Endothelial cell of umbilical vein (primary cell): Measurements from ENCODE around the gene UTP18. TPM values are rescaled to one million over a fixed set of nuclear protein-coding genes. Genes with fewer than 3 reads are reported as not detected.

Experiments used
- BruUV-seq: library from RNA; stranded (reverse); fragments of 400-500 nt; replicated peaks from 2 replicates; lab custom pipeline; 2021; lab: Mats Ljungman, UMichigan
- CTCF ChIA-PET: fragments of 300-600, 350-600 bp; sonication (Branson Sonifier 250); formaldehyde crosslinking; loops from one replicate; lab custom pipeline; 2021; ENCODE audit warnings: antibody characterized with exemption, inconsistent platforms; lab: Charles Lee
- POLR2A ChIA-PET: fragments of 300-600, 350-600 bp; sonication (Branson Sonifier 250); formaldehyde crosslinking; loops from one replicate; lab custom pipeline; 2021; ENCODE audit warnings: antibody characterized with exemption, inconsistent platforms; lab: Charles Lee
- DNase-seq: peaks from one replicate; pipeline ENCODE4 v3.0.0-alpha.2; 2011; ENCODE audit warnings: low read depth, low spot score
- FAIRE-seq: peaks from 2 replicates; lab custom pipeline; 2011; peaks lifted over from hg19 to GRCh38; lab: Jason Lieb, UNC
- H2AFZ ChIP-seq: 2 replicates; pipeline ENCODE4 v1.6.0; 2012; ENCODE audit warnings: low read depth, low read length, control low read depth, inconsistent platforms
- H3K27ac ChIP-seq: 2 replicates; pipeline ENCODE4 v1.5.1; 2011; ENCODE audit warnings: low read depth, mild to moderate bottlenecking, control low read depth, low read length, moderate library complexity; ENCODE audit not compliant: insufficient read depth
- H3K27me3 ChIP-seq, 2 experiments: 2 replicates each; pipeline versions ENCODE4 v1.6.0 to v1.6.1; 2011; ENCODE audit warnings: low read length in 2 of 2, mixed read lengths in 1 of 2; ENCODE audit not compliant: control insufficient read depth in 2 of 2, insufficient read depth in 2 of 2
- H3K36me3 ChIP-seq, 2 experiments: 2 replicates in 1 of 2; 3 replicates in 1 of 2; pipeline ENCODE4 v1.5.1; 2011; ENCODE audit warnings: low read length in 2 of 2, mild to moderate bottlenecking in 1 of 2, moderate library complexity in 1 of 2; ENCODE audit not compliant: control insufficient read depth in 2 of 2, insufficient read depth in 2 of 2; ENCODE audit errors: extremely low read depth in 1 of 2
- H3K4me1 ChIP-seq: 3 replicates; pipeline ENCODE4 v1.5.1; 2011; ENCODE audit warnings: mild to moderate bottlenecking, low read length; ENCODE audit not compliant: control insufficient read depth, insufficient read depth; ENCODE audit errors: extremely low read depth
- H3K4me2 ChIP-seq: 2 replicates; pipeline ENCODE4 v1.6.1; 2011; ENCODE audit warnings: low read length, control low read depth, mixed read lengths; ENCODE audit not compliant: insufficient read depth
- H3K4me3 ChIP-seq, 3 experiments: fragments of 200-600 bp in 1 of 3; sonication (generic), shearing (Covaris generic) in 1 of 3; replicated peaks in 1 of 3; 2 replicates each; pipeline ENCODE4 v1.5.1; 2011 to 2016; ENCODE audit warnings: control low read depth in 3 of 3, low read length in 3 of 3, mild to moderate bottlenecking in 2 of 3, inconsistent platforms in 1 of 3, low read depth in 1 of 3, moderate library complexity in 1 of 3; ENCODE audit not compliant: insufficient read depth in 1 of 3
- H3K79me2 ChIP-seq: 2 replicates; pipeline ENCODE4 v1.6.0; 2012; ENCODE audit warnings: low read length, inconsistent platforms; ENCODE audit not compliant: control insufficient read depth, insufficient read depth
- H3K9ac ChIP-seq: replicated peaks from 2 replicates; pipeline ENCODE3; 2011; ENCODE audit warnings: low read length, control low read depth; ENCODE audit not compliant: insufficient read depth; ENCODE audit errors: extremely low read depth
- H3K9me1 ChIP-seq: replicated peaks from 3 replicates; pipeline ENCODE4 v1.6.0; 2011; ENCODE audit warnings: mild to moderate bottlenecking, low read length; ENCODE audit not compliant: control insufficient read depth, insufficient read depth; ENCODE audit errors: extremely low read depth
- H3K9me3 ChIP-seq: replicated peaks from 2 replicates; pipeline ENCODE4 v1.5.1; 2012; ENCODE audit warnings: low read length, inconsistent platforms; ENCODE audit not compliant: control insufficient read depth, insufficient read depth
- H4K20me1 ChIP-seq: replicated peaks from 2 replicates; pipeline ENCODE3; 2011; ENCODE audit warnings: mild to moderate bottlenecking, low read length; ENCODE audit not compliant: control insufficient read depth, insufficient read depth; ENCODE audit errors: extremely low read depth
- EZH2 ChIP-seq: IDR thresholded peaks from 2 replicates; pipeline ENCODE4 v1.6.1; 2012; ENCODE audit warnings: borderline replicate concordance, low read depth, mild to moderate bottlenecking, moderate library complexity, low read length, inconsistent platforms; ENCODE audit not compliant: severe bottlenecking
- FOS ChIP-seq: IDR thresholded peaks from 2 replicates; pipeline ENCODE4 v1.6.1; 2011; ENCODE audit warnings: mild to moderate bottlenecking, low read length, moderate library complexity, borderline replicate concordance; ENCODE audit not compliant: insufficient read depth
- GATA2 ChIP-seq: IDR thresholded peaks from 2 replicates; pipeline ENCODE4 v1.7.0; 2011; ENCODE audit warnings: low read depth, mild to moderate bottlenecking, moderate library complexity, mixed read lengths, low read length; ENCODE audit not compliant: insufficient read length, insufficient read depth
- JUN ChIP-seq: IDR thresholded peaks from 2 replicates; pipeline ENCODE4 v1.6.1; 2011; ENCODE audit warnings: borderline replicate concordance, low read depth; ENCODE audit not compliant: insufficient read length, insufficient read depth
- MYC ChIP-seq: IDR thresholded peaks from one replicate; pipeline ENCODE4 v1.6.1; 2011; ENCODE audit warnings: mild to moderate bottlenecking, low read depth, low read length
- POLR2A ChIP-seq: IDR thresholded peaks from 2 replicates; pipeline ENCODE4 v1.6.1; 2012; ENCODE audit warnings: low read depth, mild to moderate bottlenecking, control low read depth, low read length
- POLR2AphosphoS5 ChIP-seq: IDR thresholded peaks from 2 replicates; pipeline ENCODE4 v1.6.1; 2012; ENCODE audit warnings: low read depth, mild to moderate bottlenecking, control low read depth, low read length, moderate library complexity; ENCODE audit not compliant: insufficient read depth
- dilution Hi-C: fragments of 300-500 bp; cut with MboI; formaldehyde crosslinking; loops from one replicate; pipeline ENCODE4 v1.15.0; 2019; ENCODE audit warnings: low sequenced_read_pairs; ENCODE audit not compliant: extremely low pct_ligation_motif_present
- intact Hi-C: fragments of 100-400 bp; cut with micrococcal nuclease; formaldehyde crosslinking; loops from one replicate; pipeline ENCODE4 v1.10.0; 2022
- polyA plus RNA-seq, 4 experiments: library from polyadenylated mRNA; depleted of rRNA in 3 of 4; stranded (reverse) in 3 of 4; unstranded in 1 of 4; fragments of >200 nt; gene quantifications; 2 replicates each; pipeline versions ENCODE4 v1.2.1 to v1.2.3, GENCODE V29; 2011 to 2012; ENCODE audit warnings: missing spikeins in 1 of 4
- total RNA-seq: library from RNA; stranded (reverse); gene quantifications from 2 replicates; pipeline ENCODE4 v1.2.3, GENCODE V29; 2021
- TF ChIP-seq, protein P1 (sequence below): IDR thresholded peaks from 2 replicates; pipeline ENCODE4 v1.6.1; 2011; ENCODE audit not compliant: insufficient read depth, insufficient read length
- TF ChIP-seq, protein P2 (sequence below), 2 donors: IDR thresholded peaks; 1 replicate in 1 of 2; 2 replicates in 1 of 2; pipeline ENCODE4 v1.5.1; 2011; ENCODE audit warnings: low read length in 2 of 2, mild to moderate bottlenecking in 2 of 2, moderate library complexity in 2 of 2, control low read depth in 1 of 2, inconsistent platforms in 1 of 2, low read depth in 1 of 2; ENCODE audit not compliant: insufficient read depth in 1 of 2; ENCODE audit errors: extremely low read depth in 1 of 2

The UTP18 gene
- total and polyA plus RNA-seq, 2 donors (not counting 3 experiments of a cell fraction or from before 2014, with no cell fraction given) = 9.1 to 29.3 TPM

DNA sequence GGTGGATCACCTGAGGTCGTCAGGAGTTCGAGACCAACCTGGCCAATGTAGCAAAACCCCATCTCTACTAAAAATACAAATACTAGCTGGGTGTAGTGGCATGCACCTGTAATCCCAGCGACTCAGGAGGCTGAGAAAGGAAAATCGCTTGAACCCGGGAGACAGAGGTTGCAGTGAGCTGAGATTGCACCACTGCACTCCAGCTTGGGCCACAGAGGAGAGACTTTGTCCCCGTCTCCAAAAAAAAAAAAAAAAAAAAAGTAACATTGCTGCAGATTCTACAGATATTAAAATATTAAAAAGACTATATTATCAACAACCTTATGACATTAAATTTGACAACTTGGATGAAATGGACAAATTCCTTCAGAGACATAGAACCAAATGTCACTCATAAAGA lies 26.2 kb upstream of the UTP18 start:
- dilution Hi-C loops = no loop called here
- intact Hi-C loops = no loop called here
- no peak overlapping the region for H3K4me2 ChIP-seq
- H3K27ac ChIP-seq = no peak overlapping the region
- POLR2A ChIA-PET = no interaction called here
- H4K20me1 ChIP-seq = peaks cover 8% of the 10 kb centered on the region
- DNase-seq (no peak), FAIRE-seq (no peak)
- H3K9me1 ChIP-seq = no peaks in the 10 kb centered on the region
- H3K27me3 ChIP-seq = no peaks in the 10 kb centered on the region
- H3K36me3 ChIP-seq = no peaks in the 10 kb centered on the region
- CTCF ChIA-PET = no interaction called here
- TF ChIP-seq POLR2A (no peak), POLR2AphosphoS5 (no peak), FOS (no peak), GATA2 (no peak), JUN (no peak), EZH2 (no peak), MYC (no peak)
- TF ChIP-seq, protein P1, sequence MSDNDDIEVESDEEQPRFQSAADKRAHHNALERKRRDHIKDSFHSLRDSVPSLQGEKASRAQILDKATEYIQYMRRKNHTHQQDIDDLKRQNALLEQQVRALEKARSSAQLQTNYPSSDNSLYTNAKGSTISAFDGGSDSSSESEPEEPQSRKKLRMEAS = no peak
- TF ChIP-seq, protein P2, sequence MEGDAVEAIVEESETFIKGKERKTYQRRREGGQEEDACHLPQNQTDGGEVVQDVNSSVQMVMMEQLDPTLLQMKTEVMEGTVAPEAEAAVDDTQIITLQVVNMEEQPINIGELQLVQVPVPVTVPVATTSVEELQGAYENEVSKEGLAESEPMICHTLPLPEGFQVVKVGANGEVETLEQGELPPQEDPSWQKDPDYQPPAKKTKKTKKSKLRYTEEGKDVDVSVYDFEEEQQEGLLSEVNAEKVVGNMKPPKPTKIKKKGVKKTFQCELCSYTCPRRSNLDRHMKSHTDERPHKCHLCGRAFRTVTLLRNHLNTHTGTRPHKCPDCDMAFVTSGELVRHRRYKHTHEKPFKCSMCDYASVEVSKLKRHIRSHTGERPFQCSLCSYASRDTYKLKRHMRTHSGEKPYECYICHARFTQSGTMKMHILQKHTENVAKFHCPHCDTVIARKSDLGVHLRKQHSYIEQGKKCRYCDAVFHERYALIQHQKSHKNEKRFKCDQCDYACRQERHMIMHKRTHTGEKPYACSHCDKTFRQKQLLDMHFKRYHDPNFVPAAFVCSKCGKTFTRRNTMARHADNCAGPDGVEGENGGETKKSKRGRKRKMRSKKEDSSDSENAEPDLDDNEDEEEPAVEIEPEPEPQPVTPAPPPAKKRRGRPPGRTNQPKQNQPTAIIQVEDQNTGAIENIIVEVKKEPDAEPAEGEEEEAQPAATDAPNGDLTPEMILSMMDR (IDR thresholded peaks at IDR 0.05; ENCODE audit: extremely low read depth in 1 of 2, insufficient read depth in 1 of 2, low read depth in 1 of 2, low read length in 2 of 2) = no peak
- H3K4me3 ChIP-seq = no peak overlapping the region
- BruUV-seq = no TSS peak
- H3K79me2 ChIP-seq = peaks cover 25% of the 10 kb centered on the region
- no peaks in the 10 kb centered on the region for H3K9me3 ChIP-seq
- peaks cover 10% of the 10 kb centered on the region for H3K4me1 ChIP-seq
- H2AFZ ChIP-seq = no peak overlapping the region
- no peak overlapping the region for H3K9ac ChIP-seq
